A549 (cell line): Measurements from ENCODE around the gene LYPLAL1.

Source experiments
- CBX8 ChIP-seq: fragments of 200-600 bp; sonication (generic); IDR thresholded peaks from 2 replicates; pipeline ENCODE4 v1.6.1; 2016
- CEBPB ChIP-seq, 2 experiments: fragments of >200 bp in 1 of 2; sonication (Bioruptor Twin) in 1 of 2; formaldehyde crosslinking in 1 of 2; IDR thresholded peaks; 2 replicates each; pipeline ENCODE4 v1.6.1; 2012 to 2016
- CHD2 ChIP-seq: fragments of 150-350 bp; IDR thresholded peaks from 2 replicates; pipeline ENCODE4 v1.6.1; 2014; ENCODE audit warnings: low read length; ENCODE audit not compliant: partially characterized antibody
- ESRRA ChIP-seq: fragments of 150-350 bp; IDR thresholded peaks from 2 replicates; pipeline ENCODE4 v1.6.1; 2014; ENCODE audit warnings: mild to moderate bottlenecking, low read length, borderline replicate concordance
- HDAC2 ChIP-seq: fragments of 200-600 bp; sonication (generic); IDR thresholded peaks from 2 replicates; pipeline ENCODE4 v1.6.1; 2016
- MYC ChIP-seq: IDR thresholded peaks from 2 replicates; pipeline ENCODE4 v1.6.1; 2012; ENCODE audit warnings: mild to moderate bottlenecking, inconsistent platforms, low read length, improper control_type of control experiment, borderline replicate concordance
- POLR2A ChIP-seq: IDR thresholded peaks from 2 replicates; pipeline ENCODE4 v1.6.1; 2012; ENCODE audit warnings: mild to moderate bottlenecking, low read length
- RCOR1 ChIP-seq: fragments of 150-350 bp; IDR thresholded peaks from 2 replicates; pipeline ENCODE4 v1.6.1; 2014; ENCODE audit warnings: antibody characterized with exemption, low read length, low read depth
- SMC3 ChIP-seq: fragments of >200 bp; sonication (Bioruptor Twin); formaldehyde crosslinking; IDR thresholded peaks from 3 replicates; pipeline ENCODE4 v1.6.1; 2018; ENCODE audit warnings: inconsistent platforms
- SREBF2 ChIP-seq: fragments of 450-650 bp; IDR thresholded peaks from 2 replicates; pipeline ENCODE4 v1.6.1; 2014; ENCODE audit warnings: mild to moderate bottlenecking, moderate library complexity
- TF ChIP-seq, protein P1 (sequence below): fragments of >200 bp; sonication (Bioruptor Twin); formaldehyde crosslinking; IDR thresholded peaks from 3 replicates; pipeline ENCODE4 v1.5.1; 2016
- TF ChIP-seq, protein P2 (sequence below): IDR thresholded peaks from 2 replicates; pipeline ENCODE4 v1.6.1; 2012

- no peak for TF ChIP-seq CHD2
- TF ChIP-seq, protein P1, sequence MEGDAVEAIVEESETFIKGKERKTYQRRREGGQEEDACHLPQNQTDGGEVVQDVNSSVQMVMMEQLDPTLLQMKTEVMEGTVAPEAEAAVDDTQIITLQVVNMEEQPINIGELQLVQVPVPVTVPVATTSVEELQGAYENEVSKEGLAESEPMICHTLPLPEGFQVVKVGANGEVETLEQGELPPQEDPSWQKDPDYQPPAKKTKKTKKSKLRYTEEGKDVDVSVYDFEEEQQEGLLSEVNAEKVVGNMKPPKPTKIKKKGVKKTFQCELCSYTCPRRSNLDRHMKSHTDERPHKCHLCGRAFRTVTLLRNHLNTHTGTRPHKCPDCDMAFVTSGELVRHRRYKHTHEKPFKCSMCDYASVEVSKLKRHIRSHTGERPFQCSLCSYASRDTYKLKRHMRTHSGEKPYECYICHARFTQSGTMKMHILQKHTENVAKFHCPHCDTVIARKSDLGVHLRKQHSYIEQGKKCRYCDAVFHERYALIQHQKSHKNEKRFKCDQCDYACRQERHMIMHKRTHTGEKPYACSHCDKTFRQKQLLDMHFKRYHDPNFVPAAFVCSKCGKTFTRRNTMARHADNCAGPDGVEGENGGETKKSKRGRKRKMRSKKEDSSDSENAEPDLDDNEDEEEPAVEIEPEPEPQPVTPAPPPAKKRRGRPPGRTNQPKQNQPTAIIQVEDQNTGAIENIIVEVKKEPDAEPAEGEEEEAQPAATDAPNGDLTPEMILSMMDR = no peak
- TF ChIP-seq CBX8 = no peak
- TF ChIP-seq POLR2A = no peak
- no peak for TF ChIP-seq SREBF2
- no peak for TF ChIP-seq HDAC2
- no peak for TF ChIP-seq MYC
- no peak for TF ChIP-seq ESRRA
- TF ChIP-seq, protein P2, sequence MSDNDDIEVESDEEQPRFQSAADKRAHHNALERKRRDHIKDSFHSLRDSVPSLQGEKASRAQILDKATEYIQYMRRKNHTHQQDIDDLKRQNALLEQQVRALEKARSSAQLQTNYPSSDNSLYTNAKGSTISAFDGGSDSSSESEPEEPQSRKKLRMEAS = no peak
- TF ChIP-seq RCOR1 = no peak
- no peak for TF ChIP-seq SMC3
- TF ChIP-seq CEBPB (IDR thresholded peaks at IDR 0.05) = no peak
Observed at GRCh38 chr1:219239518-219239917, 65.8 kb downstream of the LYPLAL1 start.
